Activated CD8-positive, alpha-beta T cell treated with anti-CD3 and anti-CD28 coated beads for 36 hours (primary cell): ENCODE measurements around the gene SLC44A1. TPM values are rescaled to one million over a fixed set of nuclear protein-coding genes. Genes with fewer than 3 reads are reported as not detected.

Source experiments
- ATAC-seq: fragments of 200-7000 bp; cut with Tn5 transposase; one replicate; pipeline ENCODE4 v1.10.0; 2021; ENCODE audit warnings: mild to moderate bottlenecking, moderate library complexity
- CTCF ChIA-PET: fragments of 350-600 bp; sonication (Branson Sonifier 250); formaldehyde crosslinking; loops from one replicate; lab custom pipeline; 2021; ENCODE audit warnings: antibody characterized with exemption; lab: Charles Lee
- POLR2A ChIA-PET: fragments of 350-600 bp; sonication (Branson Sonifier 250); formaldehyde crosslinking; loops from one replicate; lab custom pipeline; 2021; ENCODE audit warnings: antibody characterized with exemption; lab: Charles Lee
- DNase-seq: peaks from one replicate; pipeline ENCODE4 v3.0.0-alpha.2; 2020
- H3K27ac Mint-ChIP-seq: one replicate; pipeline ENCODE4 v1.8.0; 2021; ENCODE audit warnings: mild to moderate bottlenecking, mixed read lengths
- H3K27me3 Mint-ChIP-seq: one replicate; pipeline ENCODE4 v1.8.0; 2021; ENCODE audit warnings: mixed read lengths
- H3K36me3 Mint-ChIP-seq: one replicate; pipeline ENCODE4 v1.8.0; 2021; ENCODE audit warnings: low read depth, mixed read lengths
- H3K4me1 Mint-ChIP-seq: one replicate; pipeline ENCODE4 v1.8.0; 2021; ENCODE audit warnings: low read depth, mixed read lengths
- H3K4me3 Mint-ChIP-seq: one replicate; pipeline ENCODE4 v1.8.0; 2021; ENCODE audit warnings: mild to moderate bottlenecking, moderate library complexity, mixed read lengths
- H3K9me3 Mint-ChIP-seq: one replicate; pipeline ENCODE4 v1.8.0; 2021; ENCODE audit warnings: mixed read lengths
- intact Hi-C: fragments of 100-400 bp; cut with micrococcal nuclease; formaldehyde crosslinking; loops from one replicate; pipeline ENCODE4 v1.10.0; 2022
- total RNA-seq, 2 experiments: library from RNA; stranded (reverse); gene quantifications; one replicate each; pipeline ENCODE4 v1.2.3, GENCODE V29; 2021
- TF ChIP-seq, protein P1 (sequence below): fragments of 200-600 bp; IDR thresholded peaks from one replicate; pipeline ENCODE4 v1.8.0; 2022; ENCODE audit warnings: antibody characterized with exemption, mild to moderate bottlenecking

The SLC44A1 gene
- total RNA-seq, 2 experiments from 2014 or later: 7.2 to 8.3 TPM

DNA sequence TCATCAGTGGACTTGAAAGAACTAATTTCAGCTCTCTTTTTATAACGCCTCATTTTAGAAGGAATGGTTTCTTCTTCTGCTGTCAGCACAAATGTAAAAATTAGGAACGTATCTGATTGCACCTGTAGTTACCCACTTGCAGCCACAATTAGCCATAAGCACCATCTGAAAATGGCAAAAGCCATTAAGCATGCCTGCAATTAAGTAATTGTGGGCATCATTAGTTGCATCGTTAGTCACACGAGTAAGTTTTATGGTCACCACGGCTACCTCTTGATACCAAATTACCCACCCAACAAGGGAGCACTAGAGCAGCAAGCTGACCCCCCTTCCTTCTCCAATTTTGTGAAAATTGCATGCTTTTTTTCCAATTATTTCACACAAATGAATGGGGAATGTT is 25.8 kb upstream of the SLC44A1 start:
- DNase-seq: no peak
- no peaks in the 10 kb centered on the region for H3K27me3 Mint-ChIP-seq
- H3K9me3 Mint-ChIP-seq: peaks cover 9% of the 10 kb centered on the region
- no peaks in the 10 kb centered on the region for H3K4me1 Mint-ChIP-seq
- intact Hi-C loops: no loop called here
- TF ChIP-seq, protein P1, sequence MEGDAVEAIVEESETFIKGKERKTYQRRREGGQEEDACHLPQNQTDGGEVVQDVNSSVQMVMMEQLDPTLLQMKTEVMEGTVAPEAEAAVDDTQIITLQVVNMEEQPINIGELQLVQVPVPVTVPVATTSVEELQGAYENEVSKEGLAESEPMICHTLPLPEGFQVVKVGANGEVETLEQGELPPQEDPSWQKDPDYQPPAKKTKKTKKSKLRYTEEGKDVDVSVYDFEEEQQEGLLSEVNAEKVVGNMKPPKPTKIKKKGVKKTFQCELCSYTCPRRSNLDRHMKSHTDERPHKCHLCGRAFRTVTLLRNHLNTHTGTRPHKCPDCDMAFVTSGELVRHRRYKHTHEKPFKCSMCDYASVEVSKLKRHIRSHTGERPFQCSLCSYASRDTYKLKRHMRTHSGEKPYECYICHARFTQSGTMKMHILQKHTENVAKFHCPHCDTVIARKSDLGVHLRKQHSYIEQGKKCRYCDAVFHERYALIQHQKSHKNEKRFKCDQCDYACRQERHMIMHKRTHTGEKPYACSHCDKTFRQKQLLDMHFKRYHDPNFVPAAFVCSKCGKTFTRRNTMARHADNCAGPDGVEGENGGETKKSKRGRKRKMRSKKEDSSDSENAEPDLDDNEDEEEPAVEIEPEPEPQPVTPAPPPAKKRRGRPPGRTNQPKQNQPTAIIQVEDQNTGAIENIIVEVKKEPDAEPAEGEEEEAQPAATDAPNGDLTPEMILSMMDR: no peak
- CTCF ChIA-PET: no interaction called here
- H3K27ac Mint-ChIP-seq: no peak overlapping the region
- no peak for ATAC-seq
- no peaks in the 10 kb centered on the region for H3K36me3 Mint-ChIP-seq
- POLR2A ChIA-PET: no interaction called here
- H3K4me3 Mint-ChIP-seq: no peak overlapping the region

DNA sequence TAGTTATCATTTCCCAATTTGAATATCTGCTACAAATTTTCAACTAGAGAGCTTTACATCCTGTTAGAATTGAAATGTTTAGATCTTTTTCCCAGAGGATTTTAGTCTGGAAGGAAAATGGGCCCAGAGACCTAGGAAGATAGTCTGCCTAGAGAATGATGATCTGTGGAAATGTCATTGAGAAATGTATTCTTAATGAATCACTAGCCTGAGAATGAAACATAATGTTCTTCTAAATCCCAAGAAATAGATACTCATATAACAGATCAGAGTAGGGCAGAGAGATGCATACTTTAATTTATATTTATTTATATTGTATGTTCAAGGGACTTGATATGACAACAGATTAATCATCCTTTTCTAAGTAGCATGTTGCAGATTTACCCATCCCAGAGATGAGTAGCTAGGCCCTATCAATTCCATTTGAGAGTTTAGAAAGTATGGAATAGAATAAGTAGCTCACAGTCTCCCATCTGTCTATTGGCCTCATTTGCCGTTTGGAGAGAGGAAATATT is 25.1 kb upstream of the SLC44A1 start:
- intact Hi-C loops: no loop called here
- Mint-ChIP-seq H3K27ac (no peak overlapping the region), H3K36me3 (peaks cover 5% of the 10 kb centered on the region), H3K4me1 (no peaks in the 10 kb centered on the region), H3K9me3 (peaks cover 15% of the 10 kb centered on the region), H3K4me3 (no peak overlapping the region), H3K27me3 (no peaks in the 10 kb centered on the region)
- ATAC-seq (no peak), DNase-seq (no peak)
- POLR2A ChIA-PET: no interaction called here
- CTCF ChIA-PET: no interaction called here
- TF ChIP-seq, protein P1: no peak

DNA sequence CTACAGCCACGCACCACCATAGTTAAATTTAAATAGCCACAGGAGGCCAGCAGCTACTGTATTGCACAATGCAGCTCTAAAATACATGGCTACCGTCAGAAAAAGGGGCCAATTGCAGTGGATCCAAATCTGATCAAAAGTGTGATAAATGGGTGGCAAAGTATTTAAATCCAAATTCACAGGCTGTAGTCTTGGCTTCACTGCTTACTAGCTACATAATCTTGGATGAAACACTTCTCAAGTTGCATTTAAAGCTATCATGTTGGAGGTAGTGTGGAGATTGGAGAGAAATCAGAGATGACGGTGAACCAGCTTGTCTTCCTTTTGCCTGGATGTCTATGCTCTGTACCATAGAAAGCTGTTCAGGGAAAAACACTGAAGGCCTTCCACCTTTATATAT is 24.0 kb upstream of the SLC44A1 start:
- Mint-ChIP-seq H3K36me3 (peaks cover 10% of the 10 kb centered on the region), H3K4me1 (no peaks in the 10 kb centered on the region), H3K27me3 (no peaks in the 10 kb centered on the region), H3K4me3 (no peak overlapping the region), H3K9me3 (peaks cover 23% of the 10 kb centered on the region), H3K27ac (no peak overlapping the region)
- TF ChIP-seq, protein P1: no peak
- ATAC-seq (no peak), DNase-seq (no peak)
- ChIA-PET CTCF (interaction anchor here (1.3 kb wide), 1 partner anchor 14 kb away, joined by 4 read pairs; no protein-coding TSS in a partner anchor), POLR2A (interaction anchor here (0.6 kb wide), 1 partner anchor 12 kb away, joined by 4 read pairs; no protein-coding TSS in a partner anchor)
- intact Hi-C loops: no loop called here

DNA sequence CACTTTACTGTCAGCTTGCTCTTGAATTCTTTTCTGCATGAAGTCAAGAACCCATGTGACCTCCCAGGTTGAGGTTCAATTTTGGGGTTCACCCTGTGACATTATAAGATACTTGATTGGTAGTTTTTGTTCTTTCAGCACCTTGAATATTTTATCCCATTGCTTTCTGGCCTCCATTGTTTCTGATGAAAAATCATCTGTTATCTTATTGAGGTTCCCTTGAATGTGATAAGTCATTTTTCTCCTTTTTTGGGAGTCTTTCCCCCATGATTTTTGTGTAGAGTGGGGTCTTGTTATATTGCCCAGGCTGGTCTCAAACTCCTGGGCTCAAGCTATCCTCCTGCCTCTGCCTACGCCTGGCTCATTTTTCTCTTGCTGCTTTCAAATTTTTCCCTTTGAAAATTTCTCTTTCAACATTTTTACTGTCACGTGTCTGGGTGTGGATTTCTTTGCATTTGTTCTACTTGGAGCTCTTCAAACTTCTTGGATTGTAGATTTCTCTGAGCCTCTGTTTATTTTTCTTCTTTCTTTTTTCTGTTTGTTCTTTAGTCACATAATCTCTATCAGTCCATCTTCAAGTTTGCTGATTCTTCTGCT is 20.8 kb upstream of the SLC44A1 start:
- ATAC-seq (no peak), DNase-seq (no peak)
- H3K4me1 Mint-ChIP-seq: no peaks in the 10 kb centered on the region
- no peak overlapping the region for H3K4me3 Mint-ChIP-seq
- POLR2A ChIA-PET: no interaction called here
- peaks cover 2% of the 10 kb centered on the region for H3K27me3 Mint-ChIP-seq
- H3K27ac Mint-ChIP-seq: no peak overlapping the region
- peaks cover 23% of the 10 kb centered on the region for H3K9me3 Mint-ChIP-seq
- H3K36me3 Mint-ChIP-seq: peaks cover 10% of the 10 kb centered on the region
- CTCF ChIA-PET: no interaction called here
- TF ChIP-seq, protein P1: no peak
- intact Hi-C loops: no loop called here

DNA sequence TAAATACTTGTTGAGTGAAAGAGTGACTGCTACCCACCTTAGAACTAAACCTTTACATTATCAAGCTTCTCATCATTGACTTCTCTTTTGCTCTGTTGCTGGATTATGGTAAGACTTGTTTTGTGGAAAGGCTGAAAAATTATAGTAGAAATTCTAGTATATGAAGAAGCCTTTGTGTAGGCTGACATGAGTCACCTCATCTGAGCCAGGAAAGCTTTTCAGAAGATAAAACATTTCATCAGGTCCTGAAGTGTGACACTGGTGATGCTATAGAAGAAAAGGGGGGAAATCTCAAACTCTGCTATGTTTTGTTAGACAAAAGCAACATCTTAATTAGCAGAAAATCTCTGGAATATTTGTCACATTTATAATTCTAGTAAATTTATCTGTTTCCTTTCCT is 18.4 kb upstream of the SLC44A1 start:
- ATAC-seq (no peak), DNase-seq (no peak)
- ChIA-PET POLR2A (interaction anchor here (0.7 kb wide), 1 partner anchor 1456 kb away, joined by 4 read pairs; no protein-coding TSS in a partner anchor), CTCF (no interaction called here)
- Mint-ChIP-seq H3K27me3 (peaks cover 5% of the 10 kb centered on the region), H3K4me3 (no peak overlapping the region), H3K27ac (no peak overlapping the region), H3K36me3 (peaks cover 10% of the 10 kb centered on the region), H3K4me1 (no peaks in the 10 kb centered on the region), H3K9me3 (peaks cover 23% of the 10 kb centered on the region)
- TF ChIP-seq, protein P1: no peak
- intact Hi-C loops: no loop called here
